ENCODE measurements around the gene TEX44.

DNA sequence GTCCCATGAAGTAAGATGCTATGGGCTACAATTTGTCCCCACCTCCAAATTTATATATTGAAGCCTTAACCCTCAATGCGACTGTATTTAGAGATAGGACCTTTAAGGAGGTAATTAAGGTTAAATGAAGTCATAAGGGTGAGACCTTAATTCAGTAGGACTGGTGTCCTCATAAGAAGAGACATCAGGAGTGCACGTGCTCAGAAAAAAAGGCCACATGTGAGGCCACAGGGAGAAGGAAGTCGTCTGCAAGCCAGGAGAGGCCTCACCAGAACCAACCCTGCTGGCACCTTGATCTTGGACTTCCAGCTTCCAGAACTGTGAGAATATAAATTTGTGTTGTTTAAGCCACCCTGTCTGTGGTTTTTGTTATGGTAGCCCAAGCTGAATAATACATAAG is 25.5 kb upstream of the TEX44 start:
- TF ChIP-seq, protein P1, sequence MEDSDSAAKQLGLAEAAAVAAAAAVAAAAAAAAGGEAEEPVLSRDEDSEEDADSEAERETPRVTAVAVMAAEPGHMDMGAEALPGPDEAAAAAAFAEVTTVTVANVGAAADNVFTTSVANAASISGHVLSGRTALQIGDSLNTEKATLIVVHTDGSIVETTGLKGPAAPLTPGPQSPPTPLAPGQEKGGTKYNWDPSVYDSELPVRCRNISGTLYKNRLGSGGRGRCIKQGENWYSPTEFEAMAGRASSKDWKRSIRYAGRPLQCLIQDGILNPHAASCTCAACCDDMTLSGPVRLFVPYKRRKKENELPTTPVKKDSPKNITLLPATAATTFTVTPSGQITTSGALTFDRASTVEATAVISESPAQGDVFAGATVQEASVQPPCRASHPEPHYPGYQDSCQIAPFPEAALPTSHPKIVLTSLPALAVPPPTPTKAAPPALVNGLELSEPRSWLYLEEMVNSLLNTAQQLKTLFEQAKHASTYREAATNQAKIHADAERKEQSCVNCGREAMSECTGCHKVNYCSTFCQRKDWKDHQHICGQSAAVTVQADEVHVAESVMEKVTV (CRISPR knock-in tag; IDR thresholded peaks at IDR 0.05): no peak
- no peak for TF ChIP-seq EZH2 (IDR thresholded peaks at IDR 0.05; ENCODE audit: borderline replicate concordance, low read depth, low read length)
- TF ChIP-seq YBX1 (IDR thresholded peaks at IDR 0.05): no peak
- TF ChIP-seq SIX5 (IDR thresholded peaks at IDR 0.05; ENCODE audit: borderline replicate concordance in 1 of 2, insufficient read depth in 1 of 2, low read depth in 1 of 2, low read length in 2 of 2): no peak
- TF ChIP-seq ZNF766 (CRISPR knock-in tag; conservative IDR thresholded peaks at IDR 0.05): no peak
